HCT116 (cell line): Measurements from ENCODE around the gene CAMK2D. TPM values are rescaled to one million over a fixed set of nuclear protein-coding genes. Genes with fewer than 3 reads are reported as not detected.

Source experiments
- ATAC-seq: fragments of 200-7000 bp; cut with Tn5 transposase; 2 replicates; pipeline ENCODE4 v1.9.1; 2020; ENCODE audit warnings: mild to moderate bottlenecking, moderate library complexity
- BruUV-seq: library from RNA; stranded (reverse); fragments of 400-500 nt; replicated peaks from 2 replicates; lab custom pipeline; 2021; lab: Mats Ljungman, UMichigan
- CTCF ChIA-PET: fragments of 300-600 bp; sonication (Branson Sonifier 250); formaldehyde crosslinking; loops from one replicate; lab custom pipeline; 2021; ENCODE audit warnings: antibody characterized with exemption; lab: Charles Lee
- POLR2A ChIA-PET: fragments of 300-600, 350-600 bp; sonication (Branson Sonifier 250); formaldehyde crosslinking; loops from one replicate; lab custom pipeline; 2021; ENCODE audit warnings: antibody characterized with exemption; lab: Charles Lee
- RAD21 ChIA-PET, 2 experiments: fragments of 300-600 bp; sonication (Branson Sonifier 250); formaldehyde crosslinking; loops; one replicate each; lab custom pipeline; 2023; ENCODE audit warnings: low total read pairs in 2 of 2; ENCODE audit not compliant: uncharacterized antibody in 2 of 2, unreplicated experiment in 2 of 2, low non-redundant PET in 1 of 2; lab: Charles Lee
- DNase-seq: peaks from one replicate; pipeline ENCODE4 v3.0.0-alpha.2; 2010; ENCODE audit warnings: low read depth, low spot score
- H2AFZ ChIP-seq: fragments of 200-600 bp; shearing (Covaris generic), sonication (generic); 2 replicates; pipeline ENCODE4 v1.6.1; 2017; ENCODE audit warnings: low read depth, mixed run types, mixed read lengths, antibody characterized with exemption, low read length; ENCODE audit not compliant: poor library complexity, severe bottlenecking
- H3K27ac ChIP-seq: 2 replicates; pipeline ENCODE4 v1.5.1; 2012; ENCODE audit warnings: low read depth, low read length
- H3K27me3 ChIP-seq: fragments of 200-600 bp; sonication (generic); 2 replicates; pipeline ENCODE4 v1.6.1; 2016; ENCODE audit warnings: mixed run types, low read length, mixed read lengths; ENCODE audit not compliant: insufficient read depth
- H3K36me3 ChIP-seq, 2 experiments: fragments of 200-500 bp in 1 of 2; fragments of 200-600 bp in 1 of 2; sonication (Bioruptor generic) in 1 of 2; sonication (generic) in 1 of 2; 2 replicates each; pipeline versions ENCODE4 v1.5.1 to v1.6.1; 2014 to 2016; ENCODE audit warnings: low read length in 2 of 2, inconsistent platforms in 1 of 2, mixed read lengths in 1 of 2, mixed run types in 1 of 2; ENCODE audit not compliant: insufficient read depth in 2 of 2, control insufficient read depth in 1 of 2
- H3K4me1 ChIP-seq, 2 experiments: fragments of 200-600 bp in 1 of 2; sonication (generic) in 1 of 2; 2 replicates each; pipeline versions ENCODE4 v1.5.1 to v1.6.1; 2012 to 2017; ENCODE audit warnings: low read length in 2 of 2, inconsistent platforms in 1 of 2, mild to moderate bottlenecking in 1 of 2, mixed read lengths in 1 of 2, mixed run types in 1 of 2, moderate library complexity in 1 of 2; ENCODE audit not compliant: insufficient read depth in 2 of 2, control insufficient read depth in 1 of 2
- H3K4me2 ChIP-seq: fragments of 200-600 bp; sonication (generic); 2 replicates; pipeline ENCODE4 v1.6.1; 2017; ENCODE audit warnings: mixed run types, low read length, mixed read lengths
- H3K4me3 ChIP-seq, 2 experiments: fragments of 200-600 bp in 1 of 2; sonication (generic) in 1 of 2; replicated peaks in 1 of 2; 2 replicates each; pipeline ENCODE4 v1.5.1; 2011 to 2016; ENCODE audit warnings: low read length in 2 of 2, control low read depth in 1 of 2, low read depth in 1 of 2, mild to moderate bottlenecking in 1 of 2, mixed read lengths in 1 of 2, mixed run types in 1 of 2
- H3K79me2 ChIP-seq: fragments of 200-600 bp; sonication (generic); 2 replicates; pipeline ENCODE4 v1.6.1; 2017; ENCODE audit warnings: mild to moderate bottlenecking, mixed run types, low read length, moderate library complexity, mixed read lengths; ENCODE audit not compliant: insufficient read depth
- H3K9ac ChIP-seq: fragments of 200-600 bp; sonication (generic); 2 replicates; pipeline ENCODE4 v1.6.1; 2016; ENCODE audit warnings: low read length, mixed read lengths
- H3K9me2 ChIP-seq: fragments of 200-600 bp; sonication (generic), shearing (Covaris generic); 2 replicates; pipeline ENCODE4 v1.6.1; 2017; ENCODE audit warnings: mixed run types, mild to moderate bottlenecking, moderate library complexity; ENCODE audit not compliant: insufficient read depth
- H3K9me3 ChIP-seq, 2 experiments: fragments of 200-500 bp in 1 of 2; fragments of 200-600 bp in 1 of 2; sonication (Bioruptor generic) in 1 of 2; sonication (generic) in 1 of 2; 2 replicates each; pipeline ENCODE4 v1.6.1; 2014 to 2017; ENCODE audit warnings: low read length in 2 of 2, mixed read lengths in 2 of 2, inconsistent platforms in 1 of 2, low read depth in 1 of 2, mild to moderate bottlenecking in 1 of 2, mixed run types in 1 of 2, moderate library complexity in 1 of 2; ENCODE audit not compliant: control insufficient read depth in 1 of 2, insufficient read depth in 1 of 2
- H4K20me1 ChIP-seq: fragments of 200-600 bp; sonication (generic), shearing (Covaris generic); 2 replicates; pipeline ENCODE4 v1.6.1; 2017; ENCODE audit warnings: mixed run types, mild to moderate bottlenecking, moderate library complexity; ENCODE audit not compliant: insufficient read depth
- CBX3 ChIP-seq: IDR thresholded peaks from 2 replicates; pipeline ENCODE4 v1.6.1; 2012; ENCODE audit warnings: low read depth
- CEBPB ChIP-seq: IDR thresholded peaks from 2 replicates; pipeline ENCODE4 v1.6.1; 2012; ENCODE audit warnings: low read depth
- EGR1 ChIP-seq: IDR thresholded peaks from 2 replicates; pipeline ENCODE4 v1.6.1; 2012; ENCODE audit warnings: low read depth
- ELF1 ChIP-seq: IDR thresholded peaks from 2 replicates; pipeline ENCODE4 v1.6.1; 2012; ENCODE audit warnings: low read depth, borderline replicate concordance
- EZH2 ChIP-seq: fragments of 200-600 bp; sonication (generic); IDR thresholded peaks from 2 replicates; pipeline ENCODE4 v1.6.1; 2017; ENCODE audit warnings: antibody characterized with exemption, mixed run types
- EZH2phosphoT487 ChIP-seq: fragments of 200-600 bp; IDR thresholded peaks from 2 replicates; pipeline ENCODE4 v1.6.1; 2018; ENCODE audit warnings: antibody characterized with exemption, borderline replicate concordance
- FOSL1 ChIP-seq: IDR thresholded peaks from 2 replicates; pipeline ENCODE4 v1.6.1; 2012; ENCODE audit warnings: low read depth
- JUND ChIP-seq: IDR thresholded peaks from 2 replicates; pipeline ENCODE4 v1.6.1; 2012
- POLR2AphosphoS5 ChIP-seq: IDR thresholded peaks from 2 replicates; pipeline ENCODE4 v1.6.1; 2011; ENCODE audit warnings: mild to moderate bottlenecking, low read depth, low read length, moderate library complexity
- SIN3A ChIP-seq: IDR thresholded peaks from 2 replicates; pipeline ENCODE4 v1.6.1; 2012; ENCODE audit warnings: low read depth
- SRF ChIP-seq: IDR thresholded peaks from 2 replicates; pipeline ENCODE4 v1.6.1; 2012; ENCODE audit warnings: low read depth
- YY1 ChIP-seq: IDR thresholded peaks from 2 replicates; pipeline ENCODE4 v1.6.1; 2011; ENCODE audit warnings: low read length, low read depth, moderate library complexity, mild to moderate bottlenecking; ENCODE audit not compliant: insufficient replicate concordance; ENCODE audit errors: extremely low read depth
- ZFX ChIP-seq: fragments of 450-650 bp; IDR thresholded peaks from 2 replicates; pipeline ENCODE4 v1.6.1; 2017
- ZNF274 ChIP-seq: fragments of 200-500 bp; sonication (Bioruptor generic); IDR thresholded peaks from 2 replicates; pipeline ENCODE4 v1.6.1; 2014; ENCODE audit warnings: mild to moderate bottlenecking, low read depth, low read length, inconsistent platforms
- intact Hi-C: fragments of 100-400 bp; cut with micrococcal nuclease; formaldehyde crosslinking; loops from 2 replicates; pipeline ENCODE4 v1.10.0; 2022
- total RNA-seq: library from RNA; stranded (reverse); gene quantifications from one replicate; pipeline ENCODE4 v1.2.1, GENCODE V29; 2021; ENCODE audit not compliant: unreplicated experiment
- TF ChIP-seq, protein P1 (sequence below): IDR thresholded peaks from 2 replicates; pipeline ENCODE4 v1.6.1; 2012
- TF ChIP-seq, protein P2 (sequence below): IDR thresholded peaks from 2 replicates; pipeline ENCODE4 v1.6.1; 2012
- TF ChIP-seq, protein P3 (sequence below), 3 experiments: fragments of 200-600 bp in 1 of 3; sonication (generic) in 1 of 3; IDR thresholded peaks in 2 of 3; conservative IDR thresholded peaks in 1 of 3; 2 replicates each; pipeline ENCODE4 v1.5.1; 2012 to 2017; ENCODE audit warnings: low read depth in 2 of 3, low read length in 2 of 3, antibody characterized with exemption in 1 of 3, borderline replicate concordance in 1 of 3, control low read depth in 1 of 3, mild to moderate bottlenecking in 1 of 3, mixed read lengths in 1 of 3, mixed run types in 1 of 3, moderate library complexity in 1 of 3; ENCODE audit not compliant: insufficient read depth in 1 of 3

Gene CAMK2D
- total RNA-seq, 1 experiment from 2014 or later = 67.0 TPM

DNA sequence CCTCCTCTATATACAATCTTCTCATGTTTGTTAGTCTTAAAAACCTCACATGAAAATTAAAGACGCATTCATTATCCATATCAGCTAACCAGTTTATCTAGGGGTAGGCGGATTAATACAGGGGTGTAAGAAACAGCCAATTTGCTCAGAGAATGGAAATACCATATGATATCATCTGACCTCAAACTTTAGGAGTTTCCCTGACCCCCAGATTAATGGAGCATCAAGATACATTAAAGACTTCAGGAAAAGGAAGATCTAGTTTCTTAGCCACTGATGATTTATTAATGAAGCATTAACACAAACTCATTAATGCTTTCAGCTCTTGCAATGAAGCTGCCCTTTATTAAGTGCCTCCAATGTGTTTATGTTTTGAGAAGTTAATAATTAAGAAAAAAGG lies 67.5 kb downstream of the CAMK2D start:
- no peak overlapping the region for H3K4me2 ChIP-seq
- intact Hi-C loops = no loop called here
- no peak for TF ChIP-seq SIN3A
- TF ChIP-seq, protein P1, sequence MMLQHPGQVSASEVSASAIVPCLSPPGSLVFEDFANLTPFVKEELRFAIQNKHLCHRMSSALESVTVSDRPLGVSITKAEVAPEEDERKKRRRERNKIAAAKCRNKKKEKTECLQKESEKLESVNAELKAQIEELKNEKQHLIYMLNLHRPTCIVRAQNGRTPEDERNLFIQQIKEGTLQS = no peak
- TF ChIP-seq ZFX = no peak
- no peak for TF ChIP-seq EGR1
- no peak for TF ChIP-seq EZH2phosphoT487
- TF ChIP-seq POLR2AphosphoS5 = no peak
- TF ChIP-seq, all 23 proteins: peak for 0
- ATAC-seq (no peak), DNase-seq (no peak)
- Histone ChIP-seq H3K27ac (no peak overlapping the region), H3K9me3 (no peaks in the 10 kb centered on the region), H4K20me1 (no peaks in the 10 kb centered on the region), H3K9me2 (no peaks in the 10 kb centered on the region), H3K36me3 (no peaks in the 10 kb centered on the region), H3K27me3 (no peaks in the 10 kb centered on the region), H3K4me1 (no peaks in the 10 kb centered on the region; a peak in 1 of 4 replicates), H3K4me3 (no peak overlapping the region), H2AFZ (no peak overlapping the region), H3K79me2 (peaks cover 33% of the 10 kb centered on the region), H3K9ac (no peak overlapping the region)
- no TSS peak for BruUV-seq
- ChIA-PET POLR2A (no interaction called here), RAD21 (no interaction called here), CTCF (no interaction called here)

DNA sequence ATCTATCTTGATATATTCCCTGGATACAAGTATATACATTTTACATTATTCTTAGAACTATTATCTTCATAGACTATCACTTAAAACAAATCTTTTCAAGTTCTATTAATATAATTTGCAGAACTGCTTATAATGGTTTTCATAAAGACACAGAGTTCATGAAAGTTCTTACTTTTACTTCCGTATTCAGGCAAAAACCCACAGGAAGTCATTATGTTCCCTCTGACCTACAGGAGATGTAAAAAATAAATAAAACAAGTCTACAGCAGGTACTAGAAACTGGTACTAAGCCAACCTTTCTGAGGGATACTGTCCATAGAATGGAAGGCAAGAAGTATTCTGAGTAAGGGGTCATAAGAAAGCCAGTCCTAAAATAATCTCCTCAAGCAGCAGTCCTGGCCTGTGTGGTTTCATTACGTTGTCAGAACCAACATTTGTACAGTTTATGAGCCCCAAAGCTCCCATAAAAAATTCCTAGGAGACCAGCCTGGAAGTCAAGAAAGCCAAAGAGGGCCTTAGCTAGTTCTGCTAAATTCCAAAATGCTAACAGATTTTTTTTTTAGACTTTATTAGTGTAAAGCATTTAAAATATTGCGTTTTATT lies 68.6 kb downstream of the CAMK2D start:
- ATAC-seq (no peak), DNase-seq (no peak)
- no peak overlapping the region for H3K4me2 ChIP-seq
- no peak overlapping the region for H3K4me3 ChIP-seq
- no peak overlapping the region for H3K27ac ChIP-seq
- no peaks in the 10 kb centered on the region for H3K9me3 ChIP-seq
- BruUV-seq = no TSS peak
- no peaks in the 10 kb centered on the region for H4K20me1 ChIP-seq
- intact Hi-C loops = no loop called here
- no peaks in the 10 kb centered on the region; a peak in 1 of 4 replicates for H3K4me1 ChIP-seq
- H3K79me2 ChIP-seq = peaks cover 28% of the 10 kb centered on the region
- POLR2A ChIA-PET = no interaction called here
- RAD21 ChIA-PET = no interaction called here
- no peaks in the 10 kb centered on the region for H3K27me3 ChIP-seq
- no peak overlapping the region for H2AFZ ChIP-seq
- no peaks in the 10 kb centered on the region for H3K9me2 ChIP-seq
- H3K36me3 ChIP-seq = no peaks in the 10 kb centered on the region
- CTCF ChIA-PET = no interaction called here
- no peak overlapping the region for H3K9ac ChIP-seq
- TF ChIP-seq CBX3 (no peak), EGR1 (no peak), CEBPB (no peak), YY1 (no peak), EZH2 (no peak), ELF1 (no peak), SRF (no peak), ZNF274 (no peak), JUND (no peak), SIN3A (no peak), FOSL1 (no peak), ZFX (no peak)
- TF ChIP-seq, protein P1 = no peak
- TF ChIP-seq, protein P2, sequence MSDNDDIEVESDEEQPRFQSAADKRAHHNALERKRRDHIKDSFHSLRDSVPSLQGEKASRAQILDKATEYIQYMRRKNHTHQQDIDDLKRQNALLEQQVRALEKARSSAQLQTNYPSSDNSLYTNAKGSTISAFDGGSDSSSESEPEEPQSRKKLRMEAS = no peak
- TF ChIP-seq, protein P3, sequence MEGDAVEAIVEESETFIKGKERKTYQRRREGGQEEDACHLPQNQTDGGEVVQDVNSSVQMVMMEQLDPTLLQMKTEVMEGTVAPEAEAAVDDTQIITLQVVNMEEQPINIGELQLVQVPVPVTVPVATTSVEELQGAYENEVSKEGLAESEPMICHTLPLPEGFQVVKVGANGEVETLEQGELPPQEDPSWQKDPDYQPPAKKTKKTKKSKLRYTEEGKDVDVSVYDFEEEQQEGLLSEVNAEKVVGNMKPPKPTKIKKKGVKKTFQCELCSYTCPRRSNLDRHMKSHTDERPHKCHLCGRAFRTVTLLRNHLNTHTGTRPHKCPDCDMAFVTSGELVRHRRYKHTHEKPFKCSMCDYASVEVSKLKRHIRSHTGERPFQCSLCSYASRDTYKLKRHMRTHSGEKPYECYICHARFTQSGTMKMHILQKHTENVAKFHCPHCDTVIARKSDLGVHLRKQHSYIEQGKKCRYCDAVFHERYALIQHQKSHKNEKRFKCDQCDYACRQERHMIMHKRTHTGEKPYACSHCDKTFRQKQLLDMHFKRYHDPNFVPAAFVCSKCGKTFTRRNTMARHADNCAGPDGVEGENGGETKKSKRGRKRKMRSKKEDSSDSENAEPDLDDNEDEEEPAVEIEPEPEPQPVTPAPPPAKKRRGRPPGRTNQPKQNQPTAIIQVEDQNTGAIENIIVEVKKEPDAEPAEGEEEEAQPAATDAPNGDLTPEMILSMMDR (IDR thresholded peaks at IDR 0.05 in 2 of 3, conservative IDR thresholded peaks at IDR 0.05 in 1 of 3; ENCODE audit: borderline replicate concordance in 1 of 3, insufficient read depth in 1 of 3, low read depth in 2 of 3, low read length in 2 of 3) = no peak
